WTC11 (cell line): ENCODE measurements around the gene CCDC80. TPM values are rescaled to one million over a fixed set of nuclear protein-coding genes. Genes with fewer than 3 reads are reported as not detected.
A peak's percentile ranks its signal among the peaks of the same experiment; 100 is the strongest.

Source experiments
- ATAC-seq: fragments of 200-7000 bp; cut with Tn5 transposase; 2 replicates; pipeline ENCODE4 v1.10.0; 2021; ENCODE audit warnings: mild to moderate bottlenecking, moderate library complexity
- CTCF ChIA-PET: fragments of 300-600 bp; sonication (Branson Sonifier 250); formaldehyde crosslinking; loops from one replicate; lab custom pipeline; 2021; ENCODE audit warnings: antibody characterized with exemption; lab: Charles Lee
- POLR2A ChIA-PET: fragments of 350-600 bp; sonication (Branson Sonifier 250); formaldehyde crosslinking; loops from one replicate; lab custom pipeline; 2021; ENCODE audit warnings: antibody characterized with exemption; lab: Charles Lee
- DNase-seq: peaks from one replicate; pipeline ENCODE4 v3.0.0; 2021; ENCODE audit warnings: low spot score
- H3K27ac Mint-ChIP-seq: 2 replicates; pipeline ENCODE4 v1.8.0; 2021; ENCODE audit warnings: mixed read lengths
- H3K27me3 Mint-ChIP-seq: 2 replicates; pipeline ENCODE4 v1.8.0; 2021; ENCODE audit warnings: low read depth, mild to moderate bottlenecking, moderate library complexity, mixed read lengths
- H3K36me3 Mint-ChIP-seq: 2 replicates; pipeline ENCODE4 v1.8.0; 2021; ENCODE audit warnings: mixed read lengths
- H3K4me1 Mint-ChIP-seq: 2 replicates; pipeline ENCODE4 v1.8.0; 2022; ENCODE audit warnings: mixed read lengths
- H3K4me3 Mint-ChIP-seq: 2 replicates; pipeline ENCODE4 v1.8.0; 2021; ENCODE audit warnings: mild to moderate bottlenecking, moderate library complexity, mixed read lengths
- H3K9me3 Mint-ChIP-seq: 2 replicates; pipeline ENCODE4 v1.8.0; 2021; ENCODE audit warnings: mixed read lengths
- AR ChIP-seq: fragments of 250-450 bp; sonication (Bioruptor Pico); IDR thresholded peaks from 2 replicates; pipeline ENCODE4 v1.9.0; 2021; ENCODE audit warnings: mild to moderate bottlenecking
- ATF1 ChIP-seq: sonication (generic); formaldehyde crosslinking; IDR thresholded peaks from 2 replicates; pipeline ENCODE4 v1.8.1; 2023; ENCODE audit warnings: mild to moderate bottlenecking, moderate library complexity, missing genetic modification reagents
- ATF3 ChIP-seq: sonication (generic); formaldehyde crosslinking; conservative IDR thresholded peaks from 2 replicates; pipeline ENCODE4 v1.8.1; 2022; ENCODE audit warnings: mild to moderate bottlenecking, missing genetic modification reagents
- CREB1 ChIP-seq: sonication (generic); formaldehyde crosslinking; IDR thresholded peaks from 2 replicates; pipeline ENCODE4 v1.8.0; 2023; ENCODE audit warnings: mild to moderate bottlenecking, missing genetic modification reagents
- CREM ChIP-seq: sonication (generic); formaldehyde crosslinking; IDR thresholded peaks from 2 replicates; pipeline ENCODE4 v1.8.1; 2022; ENCODE audit warnings: mild to moderate bottlenecking, missing genetic modification reagents, moderate library complexity
- E2F4 ChIP-seq: sonication (generic); formaldehyde crosslinking; IDR thresholded peaks from 2 replicates; pipeline ENCODE4 v1.8.1; 2022; ENCODE audit warnings: low read depth, mild to moderate bottlenecking, moderate library complexity, missing genetic modification reagents, borderline replicate concordance
- E2F5 ChIP-seq: sonication (generic); formaldehyde crosslinking; IDR thresholded peaks from 2 replicates; pipeline ENCODE4 v1.8.1; 2022; ENCODE audit warnings: mild to moderate bottlenecking, moderate library complexity, missing genetic modification reagents
- FOXP1 ChIP-seq: sonication (generic); formaldehyde crosslinking; IDR thresholded peaks from 2 replicates; pipeline ENCODE4 v1.8.0; 2022; ENCODE audit warnings: missing genetic modification reagents, mild to moderate bottlenecking, moderate library complexity, borderline replicate concordance
- GABPB1 ChIP-seq: sonication (generic); formaldehyde crosslinking; IDR thresholded peaks from 2 replicates; pipeline ENCODE4 v1.8.1; 2023; ENCODE audit warnings: mild to moderate bottlenecking, missing genetic modification reagents
- GTF2I ChIP-seq: fragments of 250-450 bp; sonication (Bioruptor Pico); conservative IDR thresholded peaks from 2 replicates; pipeline ENCODE4 v1.4.0; 2021; ENCODE audit warnings: mild to moderate bottlenecking
- IRF2 ChIP-seq: sonication (generic); formaldehyde crosslinking; IDR thresholded peaks from 2 replicates; pipeline ENCODE4 v1.8.0; 2022; ENCODE audit warnings: low read depth, missing genetic modification reagents, borderline replicate concordance
- NFE2L1 ChIP-seq: sonication (generic); formaldehyde crosslinking; IDR thresholded peaks from 2 replicates; pipeline ENCODE4 v1.8.1; 2023; ENCODE audit warnings: missing genetic modification reagents
- NR3C1 ChIP-seq: sonication (generic); formaldehyde crosslinking; conservative IDR thresholded peaks from 2 replicates; pipeline ENCODE4 v1.8.1; 2023; ENCODE audit warnings: low read depth, mild to moderate bottlenecking, missing genetic modification reagents
- PRRX2 ChIP-seq: fragments of 250-450 bp; sonication (Bioruptor Pico); IDR thresholded peaks from 2 replicates; pipeline ENCODE4 v1.8.0; 2021; ENCODE audit warnings: mild to moderate bottlenecking
- RELA ChIP-seq: sonication (generic); formaldehyde crosslinking; IDR thresholded peaks from 2 replicates; pipeline ENCODE4 v1.8.1; 2022; ENCODE audit warnings: missing genetic modification reagents, mild to moderate bottlenecking, borderline replicate concordance
- TCF7 ChIP-seq: sonication (generic); formaldehyde crosslinking; IDR thresholded peaks from 2 replicates; pipeline ENCODE4 v1.8.0; 2022; ENCODE audit warnings: mild to moderate bottlenecking, low read depth, missing genetic modification reagents, moderate library complexity
- TEAD4 ChIP-seq: sonication (generic); formaldehyde crosslinking; IDR thresholded peaks from 2 replicates; pipeline ENCODE4 v1.8.0; 2022; ENCODE audit warnings: mild to moderate bottlenecking, missing genetic modification reagents
- ZNF263 ChIP-seq: sonication (generic); formaldehyde crosslinking; IDR thresholded peaks from 2 replicates; pipeline ENCODE4 v1.8.1; 2022; ENCODE audit warnings: low read depth, mild to moderate bottlenecking, moderate library complexity, missing genetic modification reagents
- ZNF396 ChIP-seq: fragments of 250-450 bp; sonication (Bioruptor Pico); IDR thresholded peaks from 2 replicates; pipeline ENCODE4 v1.8.0; 2021; ENCODE audit warnings: mild to moderate bottlenecking, moderate library complexity, borderline replicate concordance
- ZNF416 ChIP-seq: fragments of 250-450 bp; sonication (Bioruptor Pico); IDR thresholded peaks from 2 replicates; pipeline ENCODE4 v1.9.0; 2021; ENCODE audit warnings: mild to moderate bottlenecking, inconsistent platforms
- total RNA-seq: library from RNA; stranded (reverse); gene quantifications from 3 replicates; pipeline ENCODE4 v1.2.3, GENCODE V29; 2021

CCDC80 gene
- total RNA-seq, 1 experiment from 2014 or later, result 10.9 TPM

- peaks cover 11% of the 10 kb centered on the region; the same call in 1 of the 2 replicates for H3K9me3 Mint-ChIP-seq
- no peak overlapping the region for H3K4me3 Mint-ChIP-seq
- CTCF ChIA-PET, result interaction anchor here (1.1 to 1.6 kb wide), 2 partner anchors 11 to 18 kb away, joined by 3 read pairs; no protein-coding TSS in a partner anchor
- ATAC-seq, result no peak
- no peaks in the 10 kb centered on the region for H3K27me3 Mint-ChIP-seq
- POLR2A ChIA-PET, result interaction anchor here (1.4 kb wide), 1 partner anchor 55 kb away, joined by 3 read pairs; the partner anchor contains the start of genes ATG3 and SLC35A5
- DNase-seq, result no peak
- H3K36me3 Mint-ChIP-seq, result no peaks in the 10 kb centered on the region
- H3K27ac Mint-ChIP-seq, result no peak overlapping the region
- peaks cover 31% of the 10 kb centered on the region for H3K4me1 Mint-ChIP-seq
- no peak for TF ChIP-seq GABPB1 (CRISPR knock-in tag)
- no peak for TF ChIP-seq ATF1
- no peak for TF ChIP-seq ZNF396
- TF ChIP-seq E2F4 (CRISPR knock-in tag), result no peak
These were observed 23.7 kb downstream of the CCDC80 start for GRCh38 chr3:112617285-112617684.

- no peaks in the 10 kb centered on the region for H3K36me3 Mint-ChIP-seq
- ChIA-PET POLR2A (interaction anchor here (0.6 to 1.4 kb wide), 2 partner anchors 54 to 1339 kb away, joined by 3 to 4 read pairs; partner anchors contain the start of genes ATG3 and SLC35A5), CTCF (interaction anchor here (0.9 to 1.6 kb wide), 4 partner anchors 19 to 198 kb away, joined by 3 to 5 read pairs (median 3); no protein-coding TSS in a partner anchor)
- TF ChIP-seq ZNF416 (CRISPR knock-in tag) (no peak), CREB1 (CRISPR knock-in tag) (no peak), ATF1 (no peak), GTF2I (CRISPR knock-in tag) (no peak), ZNF263 (CRISPR knock-in tag) (no peak), ATF3 (CRISPR knock-in tag) (no peak), PRRX2 (CRISPR knock-in tag) (no peak), NFE2L1 (CRISPR knock-in tag) (no peak), IRF2 (CRISPR knock-in tag) (no peak), AR (CRISPR knock-in tag) (no peak), E2F5 (CRISPR knock-in tag) (no peak), RELA (CRISPR knock-in tag) (no peak), TCF7 (no peak), CREM (CRISPR knock-in tag) (no peak), GABPB1 (CRISPR knock-in tag) (no peak), NR3C1 (CRISPR knock-in tag) (no peak), FOXP1 (CRISPR knock-in tag) (no peak), TEAD4 (CRISPR knock-in tag) (no peak)
- H3K4me1 Mint-ChIP-seq, result peaks cover 39% of the 10 kb centered on the region
- H3K27ac Mint-ChIP-seq, result peak overlapping the region; percentile 19
- H3K4me3 Mint-ChIP-seq, result no peak overlapping the region
- no peak for DNase-seq
- peak; percentile 72 for ATAC-seq
- no peaks in the 10 kb centered on the region for H3K27me3 Mint-ChIP-seq
- H3K9me3 Mint-ChIP-seq, result peaks cover 9% of the 10 kb centered on the region; the same call in 1 of the 2 replicates
These were observed 24.8 kb downstream of the CCDC80 start for GRCh38 chr3:112615989-112616731.
